GM21529 (cell line): Measurements from ENCODE around the gene USP30.
"Not testable (repeated sequence)": the region's sequence is repeated elsewhere in the genome, so short reads cannot be mapped to it uniquely, and the experiment has no call there.

Source experiments
- ATAC-seq: cut with Tn5 transposase; IDR thresholded peaks from one replicate; pipeline ENCODE4 v1.9.1; 2021; ENCODE audit not compliant: unreplicated experiment

The USP30 gene, protein sequence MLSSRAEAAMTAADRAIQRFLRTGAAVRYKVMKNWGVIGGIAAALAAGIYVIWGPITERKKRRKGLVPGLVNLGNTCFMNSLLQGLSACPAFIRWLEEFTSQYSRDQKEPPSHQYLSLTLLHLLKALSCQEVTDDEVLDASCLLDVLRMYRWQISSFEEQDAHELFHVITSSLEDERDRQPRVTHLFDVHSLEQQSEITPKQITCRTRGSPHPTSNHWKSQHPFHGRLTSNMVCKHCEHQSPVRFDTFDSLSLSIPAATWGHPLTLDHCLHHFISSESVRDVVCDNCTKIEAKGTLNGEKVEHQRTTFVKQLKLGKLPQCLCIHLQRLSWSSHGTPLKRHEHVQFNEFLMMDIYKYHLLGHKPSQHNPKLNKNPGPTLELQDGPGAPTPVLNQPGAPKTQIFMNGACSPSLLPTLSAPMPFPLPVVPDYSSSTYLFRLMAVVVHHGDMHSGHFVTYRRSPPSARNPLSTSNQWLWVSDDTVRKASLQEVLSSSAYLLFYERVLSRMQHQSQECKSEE

GRCh38 chr12:109052414-109053323, at the start of gene USP30:
USP30 (plus strand) TSS chr12:109052576; CDS start chr12:109052679, 103 bp downstream.
- peak; percentile 64 for ATAC-seq

GRCh38 chr12:109004017-109004416, 48.4 kb upstream of the USP30 start:
- no peak for ATAC-seq

DNA sequence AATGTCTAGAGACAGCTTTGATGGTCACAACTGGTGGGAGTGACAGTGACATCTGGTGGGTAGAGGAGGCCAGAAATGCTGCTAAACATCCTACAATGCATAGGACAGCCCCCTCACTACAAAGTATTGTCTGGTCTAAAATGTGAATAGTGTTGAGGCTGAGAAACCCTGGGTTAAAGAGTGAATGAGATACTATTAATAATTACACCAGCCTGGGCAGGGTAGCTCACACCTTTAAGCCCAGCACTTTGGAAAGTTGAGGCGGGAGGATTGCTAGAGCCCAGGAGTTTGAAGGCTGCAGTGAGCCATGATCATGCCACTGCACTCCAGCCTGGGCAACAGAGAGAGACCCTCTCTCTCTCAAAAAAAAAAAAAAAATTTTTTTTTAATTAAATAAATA, 42.6 kb upstream of the USP30 start:
- no peak for ATAC-seq

DNA sequence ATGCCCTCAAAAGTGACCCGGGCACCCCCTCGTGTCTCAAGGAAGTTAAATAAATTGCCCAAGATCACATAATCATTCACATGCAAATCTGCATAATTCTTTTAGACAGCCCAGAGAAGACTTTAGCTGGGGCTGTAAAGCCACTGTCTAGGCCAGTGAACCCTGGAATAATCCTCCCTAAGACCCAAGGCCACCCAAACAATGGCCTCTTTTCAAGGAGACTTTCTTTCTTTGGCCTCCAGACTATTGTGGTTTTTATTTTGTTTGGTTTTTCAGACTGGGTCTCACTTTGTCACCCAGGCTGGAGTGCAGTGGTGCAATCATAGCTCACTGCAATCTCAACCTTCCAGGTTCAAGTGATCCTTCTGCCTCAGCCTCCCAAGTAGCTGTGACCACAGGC, 42.1 kb upstream of the USP30 start:
- ATAC-seq: no peak

- no peak for ATAC-seq
Observed at GRCh38 chr12:109014984-109015765, 37.2 kb upstream of the USP30 start.

DNA sequence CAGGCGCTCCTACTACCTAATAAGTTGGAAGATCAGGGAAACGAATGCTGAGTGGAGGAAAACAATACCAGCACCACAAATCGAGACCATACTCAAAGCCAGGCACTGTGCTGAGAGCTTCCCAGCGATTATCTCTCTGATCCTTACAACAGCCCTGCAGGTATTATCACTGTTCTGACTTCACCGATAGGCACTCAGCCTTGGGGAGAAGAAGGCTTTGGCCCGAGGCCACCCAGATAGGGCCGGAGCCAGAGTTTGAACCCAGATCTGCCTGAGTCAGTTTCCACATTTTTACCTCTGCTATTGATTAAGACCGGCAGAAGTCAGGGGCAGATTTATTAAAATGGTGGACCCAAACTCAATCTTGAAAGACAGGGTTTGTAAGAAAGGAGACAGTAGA, 36.4 kb upstream of the USP30 start:
- ATAC-seq: no peak

- ATAC-seq: no peak
Observed at GRCh38 chr12:109016978-109017377, 35.4 kb upstream of the USP30 start.

- no peak for ATAC-seq
Observed at GRCh38 chr12:109018296-109018695, 34.1 kb upstream of the USP30 start.

- ATAC-seq: no peak
Observed at GRCh38 chr12:109020146-109020795, 32.1 kb upstream of the USP30 start.

DNA sequence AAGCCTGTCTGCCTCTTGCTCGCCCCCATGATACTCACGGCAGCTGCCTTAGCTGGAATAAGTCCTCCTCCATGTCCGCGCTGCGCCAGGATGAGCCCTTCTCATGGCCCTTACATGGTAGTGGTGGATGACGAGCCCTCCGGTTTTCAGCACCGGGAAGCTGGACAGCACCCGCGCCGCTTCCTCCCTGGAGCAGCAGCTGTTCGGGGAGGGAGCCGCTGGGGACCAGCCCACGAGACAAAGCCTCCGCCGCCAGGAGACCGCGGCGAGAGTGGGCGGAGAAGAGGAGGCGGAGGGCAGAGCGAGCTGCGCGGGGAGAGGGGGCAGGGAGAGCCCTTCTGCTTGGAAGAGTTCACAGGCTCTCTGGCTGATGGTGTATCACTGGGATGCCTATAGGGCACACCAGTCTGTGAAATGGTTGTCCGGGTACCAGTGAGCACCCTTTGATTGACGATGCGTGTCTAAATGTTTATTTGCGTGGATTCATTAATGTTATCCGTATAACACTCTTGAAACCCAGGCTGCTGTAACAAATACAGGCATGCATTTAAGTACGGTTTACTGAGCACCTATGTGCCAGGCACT, 31.5 kb upstream of the USP30 start, which contains the start of gene SVOP:
SVOP (minus strand) TSS at position 273 of the 585 bp plus-strand sequence; CDS start at position 73, 200 bp downstream.
- no peak for ATAC-seq

GRCh38 chr12:109027767-109028166, 24.6 kb upstream of the USP30 start:
- no peak for ATAC-seq

DNA sequence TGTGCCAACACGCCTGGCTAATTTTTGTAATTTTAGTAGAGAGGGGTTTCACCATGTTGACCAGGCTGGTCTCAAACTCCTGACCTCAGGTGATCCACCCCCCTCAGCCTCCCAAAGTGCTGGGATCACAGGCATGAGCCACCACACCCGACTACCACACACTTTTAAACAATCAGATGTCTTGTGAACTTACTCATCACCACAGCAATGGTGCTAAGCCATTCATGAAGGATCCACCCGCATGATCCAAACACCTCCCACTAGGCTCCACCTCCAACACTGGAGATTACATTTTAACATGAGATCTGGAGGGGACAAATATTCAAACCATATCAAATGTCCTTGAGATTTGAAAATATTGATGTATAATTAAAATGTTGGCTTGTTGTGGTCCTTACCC, 23.8 kb upstream of the USP30 start:
- not testable (repeated sequence) for ATAC-seq

DNA sequence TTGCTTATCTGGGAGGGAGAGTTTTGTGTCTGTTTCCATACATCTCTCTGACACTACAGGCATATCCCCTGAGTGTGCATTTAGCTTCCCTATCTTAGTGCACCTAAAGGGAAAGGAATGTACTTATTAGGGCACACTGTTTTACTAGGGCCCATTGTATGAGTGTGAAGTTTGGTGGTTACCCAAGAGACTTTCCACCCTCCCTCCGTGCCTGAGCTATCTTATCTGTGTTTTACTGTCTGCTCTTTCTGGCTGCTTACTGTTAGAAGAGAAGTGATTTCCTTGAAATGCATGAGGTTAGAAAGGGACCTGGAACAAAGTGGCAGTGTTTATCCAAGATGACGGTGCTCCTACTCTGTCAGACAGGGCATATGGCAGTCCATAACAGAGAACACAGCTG, 23.0 kb upstream of the USP30 start:
- no peak for ATAC-seq

GRCh38 chr12:109033239-109034196, 18.9 kb upstream of the USP30 start:
- no peak for ATAC-seq

DNA sequence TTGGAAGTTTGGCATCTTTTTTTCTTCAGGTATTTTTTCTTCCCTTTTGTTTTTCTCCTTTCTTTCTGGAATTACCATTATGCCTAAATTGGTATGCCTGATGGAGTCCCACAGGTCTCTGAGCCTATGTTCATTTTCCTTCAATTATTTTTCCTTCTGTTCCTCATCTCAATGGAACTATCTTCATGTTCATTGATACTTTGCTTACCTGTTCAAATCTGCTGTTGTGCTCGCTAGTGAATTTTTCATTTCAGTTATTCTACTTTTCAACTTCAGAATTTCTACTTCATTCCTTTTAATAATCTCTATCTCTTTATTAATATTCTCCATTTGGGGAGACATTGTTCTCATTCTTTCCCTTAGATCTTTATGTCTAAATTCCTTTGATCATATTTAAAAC, 15.4 kb upstream of the USP30 start:
- ATAC-seq: no peak

DNA sequence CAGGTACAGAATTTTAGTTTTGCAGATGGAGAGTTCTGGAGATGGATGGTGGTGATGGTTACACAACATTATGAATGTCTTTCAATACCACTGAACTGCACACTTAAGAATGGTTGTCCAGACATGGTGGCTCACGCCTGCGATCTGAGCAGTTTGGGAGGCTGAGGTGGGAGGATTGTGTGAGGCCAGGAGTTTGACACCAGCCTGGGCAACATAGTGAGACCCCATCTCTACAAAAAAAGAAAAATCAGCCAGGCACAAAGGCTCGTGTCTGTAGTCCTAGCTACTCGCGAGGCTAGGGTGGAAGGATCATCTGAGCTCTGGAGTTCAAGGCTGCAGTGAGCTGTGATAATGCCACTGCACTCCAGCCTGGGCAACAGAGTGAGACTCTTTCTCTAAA, 8.1 kb upstream of the USP30 start:
- no peak for ATAC-seq

DNA sequence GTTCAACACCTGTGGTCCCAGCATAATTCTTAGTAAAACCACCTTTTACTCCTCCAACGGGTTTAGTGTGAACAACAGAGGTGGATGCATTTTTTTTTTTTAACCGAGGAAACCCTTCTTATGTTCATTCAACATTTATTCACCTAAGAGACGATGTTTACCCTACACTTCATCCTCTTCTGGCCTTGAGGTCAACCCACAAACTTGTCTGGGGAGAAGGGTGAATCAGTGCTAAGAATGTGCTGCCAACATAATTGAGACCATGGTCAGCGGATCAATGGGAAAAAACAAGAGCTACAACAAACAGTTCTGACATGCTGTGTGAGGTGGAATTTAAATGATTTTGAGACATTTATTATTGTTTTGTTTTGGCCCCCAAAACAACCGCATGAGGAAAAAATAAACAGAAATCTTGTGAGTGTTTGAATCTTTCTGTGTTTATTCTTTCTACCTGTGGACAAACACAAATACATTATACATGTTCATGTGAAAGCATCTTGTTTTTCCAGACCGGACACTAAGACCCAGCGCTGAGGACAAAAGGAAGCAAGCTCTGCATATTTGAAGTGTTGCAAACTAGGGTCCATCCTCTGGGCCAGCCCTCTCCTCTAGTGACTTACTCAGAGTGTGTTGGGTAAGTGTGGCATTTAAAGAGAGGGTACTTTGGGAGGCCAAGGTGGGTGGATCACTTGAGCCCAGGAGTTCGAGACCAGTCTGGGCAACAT, 5.1 kb upstream of the USP30 start:
- ATAC-seq: no peak

DNA sequence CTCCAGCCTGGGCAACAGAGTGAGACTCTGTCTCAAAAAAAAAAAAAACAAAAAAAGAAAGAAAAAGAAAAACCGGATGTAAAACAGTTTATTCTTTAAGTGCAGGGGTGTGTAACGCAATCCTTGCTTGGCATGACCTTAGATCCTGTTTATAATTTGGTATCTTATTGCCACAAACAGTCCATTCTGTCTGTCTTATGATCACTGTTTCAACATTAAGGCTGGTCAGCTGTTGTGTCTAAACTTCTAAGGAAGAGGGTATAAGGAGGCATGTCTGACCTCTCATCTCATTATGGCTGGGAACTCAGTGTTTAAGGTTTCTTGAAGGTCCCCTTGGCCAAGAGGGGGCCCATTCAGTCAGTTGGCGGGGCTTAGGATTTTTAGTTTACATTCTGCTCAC, 3.7 kb upstream of the USP30 start:
- ATAC-seq: not testable (repeated sequence)
